RWPE1 (cell line): ENCODE results near the gene ACSL5.
"Not testable (repeated sequence)": the region's sequence is repeated elsewhere in the genome, so short reads cannot be mapped to it uniquely, and the experiment has no call there.

Experiments
- CTCF ChIA-PET: fragments of 350-600 bp; sonication (Branson Sonifier 250); formaldehyde crosslinking; extraction: SDS; loops from one replicate; lab custom pipeline; 2021; lab: Yijun Ruan, JAX
- POLR2A ChIA-PET: fragments of 400-600 bp; formaldehyde crosslinking; extraction: SDS; loops from one replicate; lab custom pipeline; 2020; ENCODE audit warnings: antibody characterized with exemption; ENCODE audit not compliant: low non-redundant PET; lab: Yijun Ruan, JAX
- DNase-seq: peaks from one replicate; pipeline ENCODE4 v3.0.0; 2012; ENCODE audit warnings: low spot score
- H3K27ac ChIP-seq: fragments of 450-650 bp; 2 replicates; pipeline ENCODE4 v1.5.1; 2017
- TF ChIP-seq, protein P1 (sequence below): fragments of 450-650 bp; conservative IDR thresholded peaks from 2 replicates; pipeline ENCODE4 v1.5.1; 2017; ENCODE audit warnings: low read depth, mild to moderate bottlenecking

Gene ACSL5

DNA sequence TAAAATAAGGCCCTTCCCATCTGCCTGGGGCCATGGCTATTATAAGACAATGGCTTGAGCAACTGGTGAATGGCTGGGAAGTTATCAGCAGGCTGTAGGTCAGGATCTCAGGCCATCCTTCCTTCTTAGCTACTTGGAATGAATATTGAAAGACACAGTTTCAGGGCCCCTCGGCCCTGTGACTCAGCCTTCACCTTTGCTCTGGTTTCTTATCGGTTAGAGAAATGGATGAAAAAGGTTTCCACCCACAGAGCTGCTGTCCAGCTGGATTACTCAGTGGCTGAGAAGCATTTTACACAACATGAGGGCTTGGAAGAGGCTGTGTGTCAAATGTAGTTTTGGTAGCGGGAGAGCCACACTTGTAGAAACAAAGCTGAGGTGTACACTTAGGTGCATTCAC lies 9.4 kb downstream of the ACSL5 start:
- TF ChIP-seq, protein P1, sequence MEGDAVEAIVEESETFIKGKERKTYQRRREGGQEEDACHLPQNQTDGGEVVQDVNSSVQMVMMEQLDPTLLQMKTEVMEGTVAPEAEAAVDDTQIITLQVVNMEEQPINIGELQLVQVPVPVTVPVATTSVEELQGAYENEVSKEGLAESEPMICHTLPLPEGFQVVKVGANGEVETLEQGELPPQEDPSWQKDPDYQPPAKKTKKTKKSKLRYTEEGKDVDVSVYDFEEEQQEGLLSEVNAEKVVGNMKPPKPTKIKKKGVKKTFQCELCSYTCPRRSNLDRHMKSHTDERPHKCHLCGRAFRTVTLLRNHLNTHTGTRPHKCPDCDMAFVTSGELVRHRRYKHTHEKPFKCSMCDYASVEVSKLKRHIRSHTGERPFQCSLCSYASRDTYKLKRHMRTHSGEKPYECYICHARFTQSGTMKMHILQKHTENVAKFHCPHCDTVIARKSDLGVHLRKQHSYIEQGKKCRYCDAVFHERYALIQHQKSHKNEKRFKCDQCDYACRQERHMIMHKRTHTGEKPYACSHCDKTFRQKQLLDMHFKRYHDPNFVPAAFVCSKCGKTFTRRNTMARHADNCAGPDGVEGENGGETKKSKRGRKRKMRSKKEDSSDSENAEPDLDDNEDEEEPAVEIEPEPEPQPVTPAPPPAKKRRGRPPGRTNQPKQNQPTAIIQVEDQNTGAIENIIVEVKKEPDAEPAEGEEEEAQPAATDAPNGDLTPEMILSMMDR, result no peak
- DNase-seq, result no peak
- CTCF ChIA-PET, result interaction anchor here (0.9 to 1.3 kb wide), 2 partner anchors 8 to 16 kb away, joined by 3 read pairs; no protein-coding TSS in a partner anchor
- H3K27ac ChIP-seq, result no peak overlapping the region
- POLR2A ChIA-PET, result interaction anchor here (0.6 kb wide), 1 partner anchor 698 kb away, joined by 4 read pairs; no protein-coding TSS in a partner anchor

DNA sequence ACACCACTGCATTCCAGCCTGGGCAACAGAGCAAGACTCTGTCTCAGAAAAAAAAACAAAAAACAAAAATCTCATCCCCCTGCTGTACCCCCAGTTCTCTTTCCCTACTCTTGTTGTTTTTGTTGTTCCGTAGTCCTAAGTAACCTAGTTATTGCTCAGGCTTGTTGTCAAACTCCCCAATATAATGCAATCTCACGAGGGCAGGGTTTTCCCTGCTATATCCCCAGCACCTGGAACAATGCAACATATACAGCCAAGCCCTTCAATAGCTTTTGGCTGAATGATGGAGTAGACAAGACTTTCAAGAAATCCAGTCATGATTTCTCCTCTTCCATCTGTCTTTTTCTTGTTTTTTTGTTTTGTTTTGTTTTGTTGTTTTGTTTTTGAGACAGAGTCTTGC lies 10.2 kb downstream of the ACSL5 start:
- CTCF ChIA-PET, result interaction anchor here (0.9 kb wide), 1 partner anchor 15 kb away, joined by 3 read pairs; no protein-coding TSS in a partner anchor
- DNase-seq, result no peak
- H3K27ac ChIP-seq, result no peak overlapping the region
- TF ChIP-seq, protein P1, result no peak
- POLR2A ChIA-PET, result no interaction called here

DNA sequence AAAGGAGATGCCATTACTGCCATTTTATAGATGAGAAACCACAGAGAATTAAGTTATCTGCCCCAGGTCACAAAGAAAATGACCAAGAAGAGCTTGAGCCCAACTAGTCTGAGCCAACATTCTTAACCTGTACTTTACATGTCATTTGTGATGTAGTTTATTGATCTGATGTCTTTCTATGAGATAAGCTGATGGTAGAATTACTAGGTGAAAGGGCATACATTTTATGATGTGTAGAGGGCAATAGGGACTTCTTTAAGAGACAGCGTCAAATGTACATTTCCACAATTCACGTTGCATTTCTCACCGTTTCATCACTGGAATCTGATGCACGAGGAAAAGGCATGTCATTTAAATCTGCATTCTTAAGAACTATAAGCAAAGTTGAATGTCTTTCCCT lies 11.3 kb downstream of the ACSL5 start:
- TF ChIP-seq, protein P1, result no peak
- no peak for DNase-seq
- POLR2A ChIA-PET, result no interaction called here
- no peak overlapping the region for H3K27ac ChIP-seq
- CTCF ChIA-PET, result no interaction called here

DNA sequence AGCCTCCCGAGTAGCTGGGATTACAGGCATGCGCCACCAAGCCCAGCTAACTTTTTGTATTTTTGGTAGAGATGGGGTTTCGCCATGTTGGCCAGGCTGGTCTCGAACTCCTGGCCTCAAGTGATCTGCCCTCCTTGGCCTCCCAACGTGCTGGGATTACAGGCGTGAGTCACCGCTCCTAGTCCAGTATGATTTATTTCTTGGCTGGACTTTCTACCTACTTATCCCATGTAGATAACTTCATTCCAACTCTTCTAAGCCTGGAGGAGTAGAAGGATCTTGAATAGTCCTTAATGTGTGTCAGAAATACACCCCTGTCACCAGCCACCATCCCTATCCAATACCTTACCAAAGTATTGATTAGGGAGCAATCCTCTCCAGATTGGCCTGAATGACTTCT lies 14.1 kb downstream of the ACSL5 start:
- POLR2A ChIA-PET, H3K27ac ChIP-seq, DNase-seq, CTCF ChIA-PET: not testable (repeated sequence)

DNA sequence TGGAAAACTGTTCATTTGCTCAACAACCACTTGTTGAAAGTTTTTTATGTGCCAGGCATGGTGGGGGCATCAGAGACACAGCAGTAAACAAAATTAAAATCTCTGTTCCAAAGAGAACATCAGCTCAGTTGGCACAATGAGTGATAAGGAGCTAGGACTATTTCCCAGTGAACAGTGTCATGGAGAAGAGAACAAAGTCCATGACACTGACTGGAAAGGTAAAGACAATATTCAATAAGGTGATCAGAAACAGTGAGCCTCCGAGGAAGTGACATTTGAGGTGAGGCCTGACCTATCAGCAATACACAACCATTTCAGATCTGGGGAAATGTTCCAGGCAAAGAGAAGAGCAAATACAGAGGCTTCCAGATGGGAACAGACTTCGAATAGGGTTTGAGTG lies 14.6 kb downstream of the ACSL5 start:
- no peak for DNase-seq
- ChIA-PET POLR2A (no interaction called here), CTCF (no interaction called here)
- no peak overlapping the region for H3K27ac ChIP-seq
- TF ChIP-seq, protein P1, result no peak

DNA sequence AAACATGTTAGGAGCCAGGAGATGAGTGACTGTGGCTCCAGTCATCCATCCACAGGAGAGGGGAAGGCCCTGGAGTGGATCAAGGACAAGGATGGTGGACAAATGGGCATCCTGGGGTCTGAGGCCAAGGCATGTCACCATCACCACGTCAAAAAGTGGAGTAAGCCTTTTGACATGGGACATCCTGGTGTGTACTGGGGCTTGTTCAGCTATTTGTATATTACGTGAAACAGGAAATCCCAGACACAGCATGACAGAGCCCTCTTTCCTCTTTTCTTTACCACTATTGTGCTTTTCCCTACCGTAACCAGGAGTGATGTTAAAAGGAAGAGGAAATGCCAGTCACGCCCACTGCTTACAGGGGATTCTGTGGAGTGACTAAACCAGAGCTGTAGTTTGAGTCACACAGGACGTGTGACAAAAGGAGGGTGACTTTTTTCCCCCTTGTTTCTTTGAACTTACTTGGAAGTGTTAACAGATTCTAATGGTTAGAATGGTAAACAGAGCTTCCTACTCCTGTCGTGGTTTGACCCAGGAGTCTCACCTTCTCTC lies 15.4 kb downstream of the ACSL5 start:
- DNase-seq, result peak; percentile 30
- H3K27ac ChIP-seq, result no peak overlapping the region
- CTCF ChIA-PET, result no interaction called here
- POLR2A ChIA-PET, result no interaction called here
- TF ChIP-seq, protein P1, result no peak

DNA sequence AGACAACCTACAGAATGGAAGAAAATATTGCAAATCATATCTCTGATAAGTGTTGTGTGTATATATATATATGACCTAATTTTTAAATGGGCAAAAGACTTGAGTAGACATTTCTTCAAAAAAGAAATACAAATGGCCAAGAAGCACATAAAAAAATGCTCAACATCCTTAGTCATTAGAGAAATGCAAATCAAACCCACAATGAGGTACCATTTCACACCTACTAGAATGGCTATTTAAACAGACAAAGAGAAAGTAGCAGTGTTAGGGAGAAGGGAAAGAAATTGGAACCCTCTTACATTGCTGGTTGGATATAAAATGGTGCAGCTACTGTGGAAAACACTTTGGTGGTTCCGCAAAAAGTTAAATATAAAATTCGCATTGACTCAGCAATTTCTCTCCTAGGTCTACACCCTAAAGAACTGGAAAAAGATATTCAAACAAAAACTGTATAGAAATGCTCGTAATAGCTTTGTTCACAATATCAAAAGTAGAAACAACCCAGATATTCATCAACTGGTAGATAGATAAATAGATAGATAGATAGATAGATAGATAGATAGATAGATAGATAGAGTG lies 16.3 kb downstream of the ACSL5 start:
- POLR2A ChIA-PET, result no interaction called here
- no peak for DNase-seq
- CTCF ChIA-PET, result interaction anchor here (0.6 kb wide), 2 partner anchors 385 to 1096 kb away, joined by 3 read pairs; no protein-coding TSS in a partner anchor
- TF ChIP-seq, protein P1, result no peak
- H3K27ac ChIP-seq, result no peak overlapping the region
